Measurements from ENCODE around the gene PPP1R9A.

Gene PPP1R9A

DNA sequence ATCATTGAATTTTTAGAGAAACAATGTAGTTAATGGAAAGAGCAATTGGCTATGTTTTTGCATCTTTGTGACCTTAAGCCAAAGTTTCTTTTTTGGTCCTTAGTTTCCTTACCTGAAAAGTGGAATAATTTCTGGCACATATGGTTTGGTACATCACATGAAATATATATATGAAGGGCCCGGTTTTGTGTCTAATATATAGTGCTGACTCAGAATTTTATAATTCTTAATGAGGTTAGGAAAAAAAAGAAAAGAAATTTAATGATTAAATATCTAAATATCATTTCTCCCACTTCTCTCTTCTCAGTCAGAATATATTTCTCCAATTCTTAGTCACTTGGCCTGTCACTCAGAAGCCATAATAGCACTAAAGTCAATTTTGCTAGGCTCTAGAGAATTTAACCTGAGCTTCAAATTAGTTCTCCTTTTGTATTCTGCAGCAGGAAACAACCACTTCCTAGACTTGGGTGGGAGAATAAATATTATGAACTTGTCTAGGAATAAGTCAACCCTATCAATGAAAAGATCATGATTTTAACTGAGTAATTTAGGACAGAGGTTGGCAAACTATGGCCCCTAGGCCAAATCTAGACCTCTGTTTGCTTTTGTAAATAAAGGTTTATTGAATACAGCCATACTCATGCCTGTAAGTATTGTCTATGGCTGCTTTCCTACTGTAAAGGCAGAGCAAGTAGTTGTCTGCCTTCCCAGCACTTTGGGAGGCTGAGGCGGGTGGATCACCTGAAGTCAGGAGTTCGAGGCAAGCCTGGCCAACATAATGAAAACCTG is 34.6 kb downstream of the PPP1R9A start:
- Histone ChIP-seq H3K9me2 (replicated peaks; ENCODE audit: insufficient read depth, low read length) (no peaks in the 10 kb centered on the region), H3K27me3 (ENCODE audit: low read length) (no peaks in the 10 kb centered on the region), H3K4me2 (ENCODE audit: low read depth, low read length, poor library complexity, severe bottlenecking) (no peak overlapping the region), H3K4me3 (ENCODE audit: insufficient read depth, low read length, poor library complexity, severe bottlenecking) (no peak overlapping the region), H3K9ac (ENCODE audit: low read length) (no peak overlapping the region), H3F3A (ENCODE audit: insufficient read depth) (no peaks in the 10 kb centered on the region), H3K79me2 (ENCODE audit: insufficient read depth, low read length) (no peaks in the 10 kb centered on the region), H3K36me3 (ENCODE audit: low read length) (no peaks in the 10 kb centered on the region), H3K27ac (ENCODE audit: low read depth, low read length) (no peak overlapping the region), H2AFZ (ENCODE audit: low read depth, low read length, severe bottlenecking) (no peak overlapping the region), H4K20me1 (ENCODE audit: low read depth, low read length) (no peaks in the 10 kb centered on the region; the same call in 1 of the 2 replicates), H3K9me3 (ENCODE audit: insufficient read depth, low read length) (no peaks in the 10 kb centered on the region)
- TF ChIP-seq, protein P1, sequence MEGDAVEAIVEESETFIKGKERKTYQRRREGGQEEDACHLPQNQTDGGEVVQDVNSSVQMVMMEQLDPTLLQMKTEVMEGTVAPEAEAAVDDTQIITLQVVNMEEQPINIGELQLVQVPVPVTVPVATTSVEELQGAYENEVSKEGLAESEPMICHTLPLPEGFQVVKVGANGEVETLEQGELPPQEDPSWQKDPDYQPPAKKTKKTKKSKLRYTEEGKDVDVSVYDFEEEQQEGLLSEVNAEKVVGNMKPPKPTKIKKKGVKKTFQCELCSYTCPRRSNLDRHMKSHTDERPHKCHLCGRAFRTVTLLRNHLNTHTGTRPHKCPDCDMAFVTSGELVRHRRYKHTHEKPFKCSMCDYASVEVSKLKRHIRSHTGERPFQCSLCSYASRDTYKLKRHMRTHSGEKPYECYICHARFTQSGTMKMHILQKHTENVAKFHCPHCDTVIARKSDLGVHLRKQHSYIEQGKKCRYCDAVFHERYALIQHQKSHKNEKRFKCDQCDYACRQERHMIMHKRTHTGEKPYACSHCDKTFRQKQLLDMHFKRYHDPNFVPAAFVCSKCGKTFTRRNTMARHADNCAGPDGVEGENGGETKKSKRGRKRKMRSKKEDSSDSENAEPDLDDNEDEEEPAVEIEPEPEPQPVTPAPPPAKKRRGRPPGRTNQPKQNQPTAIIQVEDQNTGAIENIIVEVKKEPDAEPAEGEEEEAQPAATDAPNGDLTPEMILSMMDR (IDR thresholded peaks at IDR 0.05; ENCODE audit: insufficient read depth, low read length, poor library complexity, severe bottlenecking), result no peak
- TF ChIP-seq EZH2phosphoT487 (conservative IDR thresholded peaks at IDR 0.05; ENCODE audit: low read length), result no peak

DNA sequence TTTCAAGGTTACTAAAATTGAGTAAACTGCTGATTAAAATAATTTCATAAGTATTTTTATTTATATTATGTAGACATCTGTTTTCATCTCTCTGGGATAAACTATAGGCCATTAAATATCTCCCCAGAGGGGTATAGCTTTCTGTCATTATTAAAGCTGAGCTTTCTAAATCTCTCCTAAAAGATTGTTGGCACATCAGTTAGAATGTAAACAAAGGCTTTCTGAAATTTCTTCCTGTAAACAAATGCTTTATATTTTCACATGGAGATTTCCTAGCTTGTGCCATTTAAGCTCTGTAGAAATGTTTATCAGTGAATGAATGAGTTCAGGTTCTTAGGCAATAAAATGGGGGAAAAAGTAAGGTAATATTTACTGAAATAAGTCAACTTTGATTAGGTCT is 35.7 kb downstream of the PPP1R9A start:
- H3K79me2 ChIP-seq (ENCODE audit: insufficient read depth, low read length), result no peaks in the 10 kb centered on the region
- H3F3A ChIP-seq (ENCODE audit: insufficient read depth), result no peaks in the 10 kb centered on the region
- H4K20me1 ChIP-seq (ENCODE audit: low read depth, low read length), result no peaks in the 10 kb centered on the region; the same call in 1 of the 2 replicates
- no peak overlapping the region for H3K4me3 ChIP-seq (ENCODE audit: insufficient read depth, low read length, poor library complexity, severe bottlenecking)
- H3K36me3 ChIP-seq (ENCODE audit: low read length), result no peaks in the 10 kb centered on the region
- no peak overlapping the region for H3K27ac ChIP-seq (ENCODE audit: low read depth, low read length)
- no peaks in the 10 kb centered on the region for H3K9me3 ChIP-seq (ENCODE audit: insufficient read depth, low read length)
- H2AFZ ChIP-seq (ENCODE audit: low read depth, low read length, severe bottlenecking), result no peak overlapping the region
- no peak overlapping the region for H3K9ac ChIP-seq (ENCODE audit: low read length)
- H3K27me3 ChIP-seq (ENCODE audit: low read length), result no peaks in the 10 kb centered on the region
- H3K9me2 ChIP-seq (replicated peaks; ENCODE audit: insufficient read depth, low read length), result no peaks in the 10 kb centered on the region
- TF ChIP-seq, protein P1 (IDR thresholded peaks at IDR 0.05; ENCODE audit: insufficient read depth, low read length, poor library complexity, severe bottlenecking), result no peak
- no peak for TF ChIP-seq EZH2phosphoT487 (conservative IDR thresholded peaks at IDR 0.05; ENCODE audit: low read length)
- H3K4me2 ChIP-seq (ENCODE audit: low read depth, low read length, poor library complexity, severe bottlenecking), result no peak overlapping the region

DNA sequence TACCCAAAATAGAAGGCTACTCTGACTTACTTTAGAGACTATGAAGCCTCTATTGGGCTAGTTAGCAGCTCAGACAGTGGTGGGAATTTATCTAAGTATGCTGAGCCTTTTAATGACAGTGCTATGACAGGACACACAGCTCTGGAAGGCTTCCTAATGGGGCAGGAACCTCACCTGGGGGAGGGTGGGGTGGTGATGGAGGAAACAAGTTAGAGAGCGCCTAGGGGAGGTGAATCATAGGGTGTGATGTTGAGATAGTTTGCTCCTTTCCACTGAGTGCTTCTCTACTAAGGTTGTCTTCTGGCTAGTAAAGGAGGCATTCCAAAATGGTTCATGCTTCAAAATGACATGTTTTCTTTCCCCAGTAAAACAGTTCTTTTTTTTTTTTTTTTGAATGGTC is 42.1 kb downstream of the PPP1R9A start:
- TF ChIP-seq EZH2phosphoT487 (conservative IDR thresholded peaks at IDR 0.05; ENCODE audit: low read length), result no peak
- TF ChIP-seq, protein P1 (IDR thresholded peaks at IDR 0.05; ENCODE audit: insufficient read depth, low read length, poor library complexity, severe bottlenecking), result no peak
- Histone ChIP-seq H3K4me3 (ENCODE audit: insufficient read depth, low read length, poor library complexity, severe bottlenecking) (no peak overlapping the region), H3K4me2 (ENCODE audit: low read depth, low read length, poor library complexity, severe bottlenecking) (no peak overlapping the region), H4K20me1 (ENCODE audit: low read depth, low read length) (no peaks in the 10 kb centered on the region), H3K27me3 (ENCODE audit: low read length) (no peaks in the 10 kb centered on the region), H3K9me2 (replicated peaks; ENCODE audit: insufficient read depth, low read length) (no peaks in the 10 kb centered on the region), H2AFZ (ENCODE audit: low read depth, low read length, severe bottlenecking) (no peak overlapping the region), H3K36me3 (ENCODE audit: low read length) (no peaks in the 10 kb centered on the region), H3K79me2 (ENCODE audit: insufficient read depth, low read length) (no peaks in the 10 kb centered on the region), H3K9ac (ENCODE audit: low read length) (no peak overlapping the region), H3K9me3 (ENCODE audit: insufficient read depth, low read length) (no peaks in the 10 kb centered on the region), H3K27ac (ENCODE audit: low read depth, low read length) (no peak overlapping the region), H3F3A (ENCODE audit: insufficient read depth) (no peaks in the 10 kb centered on the region)

Measured in SU-DHL-6 (cell line).